HG03095 (cell line): ENCODE measurements around the gene KLHL28.
"Not testable (repeated sequence)": the region's sequence is repeated elsewhere in the genome, so short reads cannot be mapped to it uniquely, and the experiment has no call there.

Experiments used
- ATAC-seq: cut with Tn5 transposase; IDR thresholded peaks from one replicate; pipeline ENCODE4 v1.9.1; 2021; ENCODE audit warnings: moderate library complexity; ENCODE audit not compliant: unreplicated experiment

KLHL28 gene

DNA sequence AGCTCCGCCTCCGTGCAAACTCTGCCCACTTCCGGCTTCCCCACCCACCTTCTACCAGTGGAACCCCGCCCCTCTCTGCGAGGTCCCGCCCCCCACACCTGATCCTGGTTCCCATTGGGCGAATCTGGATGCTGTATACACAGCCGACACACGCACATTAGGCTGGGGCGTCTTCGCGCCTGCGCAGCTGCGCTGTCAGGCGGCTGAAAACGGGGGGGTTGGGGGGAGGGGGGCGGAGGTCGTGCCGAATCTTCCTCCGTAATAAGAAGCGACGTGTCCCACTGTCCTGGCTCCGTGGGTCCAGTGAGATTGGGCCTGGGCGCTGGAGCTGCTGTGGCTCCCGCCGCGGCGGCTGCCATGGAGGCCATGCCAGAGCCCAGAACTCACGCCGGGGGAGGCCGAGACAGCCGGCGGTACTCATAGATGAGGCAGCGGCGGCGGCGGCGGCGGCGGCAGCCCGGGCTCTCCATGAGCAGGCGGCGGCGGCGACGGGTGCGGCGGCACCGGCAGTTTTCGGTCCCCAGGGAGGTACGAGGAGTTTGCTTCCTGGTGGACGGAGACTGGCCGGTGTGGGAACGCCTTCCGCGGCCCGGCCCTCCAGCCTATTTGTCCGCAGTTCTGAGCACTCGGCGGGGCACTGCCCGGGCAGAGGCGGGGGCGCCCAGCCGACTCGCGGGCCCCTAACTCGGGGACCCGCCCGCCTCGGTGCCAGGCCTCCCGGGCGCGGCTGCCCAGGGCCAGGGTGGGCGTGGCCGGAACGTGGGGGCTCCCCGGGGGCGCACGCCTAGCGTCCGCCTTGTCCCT lies 64.5 kb downstream of the KLHL28 start:
- ATAC-seq = peak; percentile 91

DNA sequence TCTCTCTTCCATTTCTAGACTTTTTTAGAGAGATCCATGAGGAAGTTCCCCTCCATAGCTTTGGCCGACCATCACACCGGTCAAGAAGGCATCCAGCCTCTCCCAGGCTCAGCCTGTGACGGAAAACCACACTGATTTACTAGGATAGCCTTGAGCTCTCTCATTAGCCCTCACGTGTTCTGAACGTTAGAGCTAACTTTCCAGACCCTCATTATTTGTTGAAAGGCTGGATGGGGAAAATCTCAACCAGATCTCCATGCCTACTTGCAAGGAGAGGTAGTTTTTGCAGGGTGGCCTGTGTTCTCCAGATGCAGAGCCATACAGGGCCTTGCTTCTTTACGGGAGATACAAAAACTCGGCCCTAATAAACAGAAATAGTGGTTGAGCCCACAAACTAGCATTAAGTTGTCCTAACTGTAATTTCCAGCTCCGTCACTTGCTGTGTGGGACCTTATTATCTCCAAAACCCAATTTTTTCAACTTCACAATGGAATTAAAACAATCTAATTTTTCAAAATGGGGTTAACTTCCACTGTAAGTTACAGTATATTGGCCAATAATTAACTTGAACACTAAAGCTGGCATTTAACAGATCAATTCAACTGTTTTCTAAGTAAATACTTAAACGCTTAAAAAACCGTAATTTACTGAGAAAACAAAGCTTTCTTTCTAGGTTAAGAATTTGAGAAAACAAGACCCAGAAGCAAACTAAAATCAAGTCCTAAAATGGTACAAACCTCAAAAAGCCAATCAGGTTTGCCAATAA lies 65.3 kb downstream of the KLHL28 start:
- ATAC-seq = no peak

DNA sequence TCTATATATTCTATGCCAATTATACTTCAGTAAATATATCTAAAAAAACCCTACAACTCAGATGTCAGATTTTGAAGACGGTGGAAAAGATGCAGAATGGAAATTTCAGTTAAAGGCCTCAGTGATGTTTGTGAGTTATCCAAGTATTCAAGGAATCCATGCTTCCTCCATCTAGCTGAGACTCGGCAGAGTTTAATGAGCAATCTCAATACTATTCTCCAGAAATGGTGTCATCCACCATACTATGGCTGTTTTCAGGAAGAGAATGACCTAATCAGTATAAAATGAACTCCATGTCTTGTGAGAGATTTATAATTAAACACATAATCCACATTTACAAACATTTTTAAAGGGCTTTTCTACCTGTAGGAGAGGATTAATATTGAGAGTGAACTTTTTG lies 66.0 kb downstream of the KLHL28 start:
- ATAC-seq = no peak

DNA sequence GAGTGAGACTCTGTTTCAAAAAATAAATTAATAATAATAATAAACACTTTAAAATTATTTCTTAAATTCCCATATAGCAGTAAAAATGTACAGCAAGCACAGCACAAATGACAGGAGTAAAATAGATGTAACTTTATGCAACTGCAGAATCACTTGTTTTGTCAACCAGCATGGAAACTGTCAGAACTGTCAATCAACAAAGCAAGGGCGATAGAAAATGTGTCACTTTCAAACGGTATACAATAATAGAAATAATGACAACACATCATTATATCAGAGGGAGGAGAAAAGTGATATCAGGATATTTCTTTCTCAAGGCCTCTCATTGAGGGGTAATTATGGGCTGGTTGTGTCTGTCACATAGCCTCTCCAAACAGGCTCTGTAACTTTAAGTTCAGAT lies 68.2 kb downstream of the KLHL28 start:
- ATAC-seq = no peak

DNA sequence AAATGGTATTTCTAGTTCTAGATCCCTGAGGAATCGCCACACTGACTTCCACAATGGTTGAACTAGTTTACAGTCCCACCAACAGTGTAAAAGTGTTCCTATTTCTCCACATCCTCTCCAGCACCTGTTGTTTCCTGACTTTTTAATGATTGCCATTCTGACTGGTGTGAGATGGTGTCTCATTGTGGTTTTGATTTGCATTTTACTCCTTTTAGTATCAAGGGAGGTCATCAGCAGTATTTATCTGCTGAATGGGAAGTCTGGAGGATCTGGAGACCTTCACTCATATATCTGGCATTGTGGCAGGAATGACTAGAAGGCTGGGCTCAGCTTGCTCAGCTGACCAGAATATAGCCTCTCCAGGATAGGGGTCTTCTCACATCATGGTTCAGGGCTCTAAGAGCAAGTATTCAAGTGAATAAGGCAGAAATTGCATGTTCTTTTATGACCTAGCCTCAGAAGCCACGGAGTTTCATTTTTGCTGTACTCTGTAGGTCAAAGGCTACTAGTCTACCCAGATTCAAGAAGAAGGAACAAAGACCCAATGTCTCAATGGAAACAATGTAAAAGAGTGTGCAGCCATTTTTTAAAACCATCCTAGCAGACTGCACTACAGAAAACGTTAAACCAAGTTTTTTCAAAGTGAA lies 69.9 kb downstream of the KLHL28 start:
- not testable (repeated sequence) for ATAC-seq

DNA sequence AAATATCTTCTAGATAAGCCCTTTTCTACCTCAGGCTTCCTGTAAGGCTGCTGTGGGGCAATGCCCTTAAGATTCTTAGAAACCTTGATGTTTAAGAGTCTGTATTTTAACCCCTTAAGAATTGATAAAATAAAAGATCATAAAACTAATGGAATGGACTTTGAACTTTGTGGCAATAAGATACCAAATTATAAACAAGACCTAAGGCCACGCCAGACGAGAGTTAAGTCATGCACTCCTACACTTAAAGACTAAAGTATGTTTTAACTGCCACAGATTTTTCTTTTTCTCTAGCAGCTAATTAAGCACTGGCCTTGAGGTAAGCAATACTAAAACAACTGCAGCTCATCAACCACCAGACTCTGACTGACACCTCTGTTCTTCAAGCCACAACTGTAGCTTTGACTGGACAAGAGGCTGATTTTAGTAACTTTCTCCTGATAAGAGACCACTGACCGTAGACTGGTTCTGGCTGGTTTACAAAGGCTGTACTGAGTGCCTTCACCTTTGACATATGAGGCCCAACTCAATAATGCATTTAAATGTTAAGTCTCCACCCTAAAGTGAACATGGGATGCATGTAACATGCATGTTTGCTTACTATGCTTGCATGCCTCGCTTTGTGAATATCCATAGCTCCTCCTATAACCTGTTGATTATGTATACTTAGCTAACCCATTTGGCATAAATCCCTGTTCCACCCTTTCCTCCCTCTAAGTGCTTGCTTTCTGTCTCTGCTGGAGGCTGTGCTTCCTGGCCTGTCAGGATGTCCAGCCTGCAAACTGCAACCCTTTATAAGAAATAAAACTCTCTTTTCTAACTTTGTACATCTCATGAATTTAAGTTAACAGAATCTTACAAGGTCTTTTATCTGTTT lies 71.9 kb downstream of the KLHL28 start:
- ATAC-seq = no peak

DNA sequence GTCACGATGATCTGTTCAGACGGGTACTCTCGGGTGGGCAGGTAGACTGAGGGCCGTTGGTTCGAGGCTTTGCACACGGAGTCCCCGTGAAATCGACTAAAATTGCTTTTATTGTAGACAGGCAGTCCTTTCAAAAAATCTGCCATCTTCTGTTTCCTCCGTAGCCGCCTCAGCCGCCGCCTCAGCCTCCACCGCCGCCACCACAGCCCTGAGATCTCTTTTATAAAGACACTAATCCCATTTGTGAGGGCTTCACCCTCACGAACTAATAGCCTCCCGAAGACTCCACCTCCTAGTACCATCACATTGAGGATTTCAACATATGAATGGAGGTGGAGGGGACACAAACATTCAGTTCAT lies 74.2 kb downstream of the KLHL28 start:
- no peak for ATAC-seq

DNA sequence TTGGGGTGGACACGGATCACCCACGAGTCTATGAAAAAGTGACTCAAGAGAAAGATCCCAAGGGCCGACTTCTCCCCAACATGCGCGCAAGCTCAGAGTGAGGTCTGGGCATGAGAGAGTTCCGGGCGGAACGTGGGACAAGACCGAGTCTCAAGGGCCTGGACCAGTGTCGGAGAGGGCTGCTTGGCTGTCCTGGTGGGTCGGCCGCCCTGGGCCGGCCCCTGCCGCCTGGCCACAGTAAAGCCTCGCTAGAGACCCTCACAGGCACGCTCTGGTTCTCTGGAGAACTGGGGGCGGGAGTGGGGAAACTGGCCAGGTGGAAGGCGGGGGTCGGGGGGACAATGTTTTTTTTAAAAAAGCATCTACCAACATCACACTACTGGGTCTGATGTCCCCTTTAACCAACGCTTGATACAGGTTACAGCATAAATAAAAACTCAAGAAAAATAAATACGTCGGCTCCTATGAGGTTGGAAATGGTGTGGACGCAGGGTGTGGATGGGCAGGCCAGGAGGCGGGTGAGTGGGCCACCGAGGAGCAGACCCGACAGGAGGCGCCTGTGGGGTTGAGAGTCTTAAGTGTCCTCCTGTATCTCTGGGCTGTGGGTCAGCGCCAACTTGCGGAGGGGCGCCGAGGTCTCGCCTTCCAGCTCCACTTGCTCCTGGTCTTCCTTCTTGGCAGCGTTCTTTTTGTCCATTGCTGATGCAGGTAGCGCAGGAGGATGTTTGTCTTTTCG lies 74.7 kb downstream of the KLHL28 start:
- no peak for ATAC-seq

DNA sequence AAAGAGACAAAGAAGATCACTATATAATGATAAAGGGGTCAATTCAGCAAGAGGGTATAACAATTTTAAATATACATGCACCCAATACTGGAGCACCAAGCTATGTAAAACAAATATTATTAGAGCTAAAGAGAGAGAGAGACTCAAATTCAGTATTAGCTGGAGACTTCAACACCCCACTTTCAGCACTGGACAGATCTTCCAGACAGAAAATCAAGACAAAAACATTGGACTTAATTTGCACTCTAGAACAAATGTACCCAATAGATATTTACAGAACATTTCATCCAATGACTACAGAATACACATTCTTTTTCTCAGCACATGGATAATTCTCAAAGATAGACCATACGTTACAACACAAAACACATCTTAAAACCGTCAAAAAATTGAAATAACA lies 81.0 kb downstream of the KLHL28 start:
- no peak for ATAC-seq
